ENCODE measurements around the gene UCK2. TPM values are rescaled to one million over a fixed set of nuclear protein-coding genes. Genes with fewer than 3 reads are reported as not detected.
A peak's percentile ranks its signal among the peaks of the same experiment; 100 is the strongest.

The UCK2 gene
- total and polyA plus RNA-seq, 10 of the 15 experiments (the other 5 are each of a cell fraction or from before 2014, with no cell fraction given), result 55.3 to 106 (median 84.9) TPM

DNA sequence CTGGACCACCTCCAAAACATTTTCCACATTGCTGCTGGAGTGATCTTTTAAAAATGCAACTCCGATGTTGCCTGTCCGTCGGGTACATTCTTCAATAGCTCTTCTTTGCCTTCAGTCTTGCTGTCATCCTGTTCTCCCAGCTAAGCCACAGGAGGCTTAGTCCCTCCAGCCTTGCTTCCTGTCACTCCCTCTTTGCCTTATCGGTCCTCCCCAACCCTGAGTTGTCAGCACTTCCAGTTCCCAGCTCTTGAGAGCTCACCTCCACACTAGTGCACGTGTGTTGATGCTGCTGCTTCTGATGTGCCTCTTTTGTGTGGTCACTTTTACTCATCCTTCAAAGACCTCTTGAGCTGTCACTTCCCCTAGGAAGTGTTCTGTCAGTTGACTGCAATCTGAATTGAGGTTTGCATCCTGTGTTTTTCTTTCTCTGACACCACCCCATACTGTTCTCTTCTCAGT, 15.3 kb downstream of the UCK2 start (continued):
- TF ChIP-seq, protein P1, sequence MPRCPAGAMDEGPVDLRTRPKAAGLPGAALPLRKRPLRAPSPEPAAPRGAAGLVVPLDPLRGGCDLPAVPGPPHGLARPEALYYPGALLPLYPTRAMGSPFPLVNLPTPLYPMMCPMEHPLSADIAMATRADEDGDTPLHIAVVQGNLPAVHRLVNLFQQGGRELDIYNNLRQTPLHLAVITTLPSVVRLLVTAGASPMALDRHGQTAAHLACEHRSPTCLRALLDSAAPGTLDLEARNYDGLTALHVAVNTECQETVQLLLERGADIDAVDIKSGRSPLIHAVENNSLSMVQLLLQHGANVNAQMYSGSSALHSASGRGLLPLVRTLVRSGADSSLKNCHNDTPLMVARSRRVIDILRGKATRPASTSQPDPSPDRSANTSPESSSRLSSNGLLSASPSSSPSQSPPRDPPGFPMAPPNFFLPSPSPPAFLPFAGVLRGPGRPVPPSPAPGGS (IDR thresholded peaks at IDR 0.05; ENCODE audit: borderline replicate concordance, insufficient read depth, low read depth, low read length, poor library complexity, severe bottlenecking), result no peak
- no peak for TF ChIP-seq JUNB (IDR thresholded peaks at IDR 0.05)
- no peak for TF ChIP-seq SUZ12 (IDR thresholded peaks at IDR 0.05; ENCODE audit: unreplicated experiment)
- TF ChIP-seq, protein P2, sequence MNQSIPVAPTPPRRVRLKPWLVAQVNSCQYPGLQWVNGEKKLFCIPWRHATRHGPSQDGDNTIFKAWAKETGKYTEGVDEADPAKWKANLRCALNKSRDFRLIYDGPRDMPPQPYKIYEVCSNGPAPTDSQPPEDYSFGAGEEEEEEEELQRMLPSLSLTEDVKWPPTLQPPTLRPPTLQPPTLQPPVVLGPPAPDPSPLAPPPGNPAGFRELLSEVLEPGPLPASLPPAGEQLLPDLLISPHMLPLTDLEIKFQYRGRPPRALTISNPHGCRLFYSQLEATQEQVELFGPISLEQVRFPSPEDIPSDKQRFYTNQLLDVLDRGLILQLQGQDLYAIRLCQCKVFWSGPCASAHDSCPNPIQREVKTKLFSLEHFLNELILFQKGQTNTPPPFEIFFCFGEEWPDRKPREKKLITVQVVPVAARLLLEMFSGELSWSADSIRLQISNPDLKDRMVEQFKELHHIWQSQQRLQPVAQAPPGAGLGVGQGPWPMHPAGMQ (IDR thresholded peaks at IDR 0.05; ENCODE audit: borderline replicate concordance), result no peak
- TF ChIP-seq, protein P3, sequence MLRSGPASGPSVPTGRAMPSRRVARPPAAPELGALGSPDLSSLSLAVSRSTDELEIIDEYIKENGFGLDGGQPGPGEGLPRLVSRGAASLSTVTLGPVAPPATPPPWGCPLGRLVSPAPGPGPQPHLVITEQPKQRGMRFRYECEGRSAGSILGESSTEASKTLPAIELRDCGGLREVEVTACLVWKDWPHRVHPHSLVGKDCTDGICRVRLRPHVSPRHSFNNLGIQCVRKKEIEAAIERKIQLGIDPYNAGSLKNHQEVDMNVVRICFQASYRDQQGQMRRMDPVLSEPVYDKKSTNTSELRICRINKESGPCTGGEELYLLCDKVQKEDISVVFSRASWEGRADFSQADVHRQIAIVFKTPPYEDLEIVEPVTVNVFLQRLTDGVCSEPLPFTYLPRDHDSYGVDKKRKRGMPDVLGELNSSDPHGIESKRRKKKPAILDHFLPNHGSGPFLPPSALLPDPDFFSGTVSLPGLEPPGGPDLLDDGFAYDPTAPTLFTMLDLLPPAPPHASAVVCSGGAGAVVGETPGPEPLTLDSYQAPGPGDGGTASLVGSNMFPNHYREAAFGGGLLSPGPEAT (IDR thresholded peaks at IDR 0.05; ENCODE audit: low read depth), result no peak
- TF ChIP-seq EED (IDR thresholded peaks at IDR 0.05; ENCODE audit: low read depth), result no peak; the same call in 1 of the 2 replicates
- TF ChIP-seq CBFB (IDR thresholded peaks at IDR 0.05; ENCODE audit: low read depth), result 0 out of 2 replicates have a peak, but pooled peaks have one; percentile 22
- peak; percentile 86 for TF ChIP-seq TCF7 (IDR thresholded peaks at IDR 0.05; ENCODE audit: borderline replicate concordance)
- TF ChIP-seq, protein P4, sequence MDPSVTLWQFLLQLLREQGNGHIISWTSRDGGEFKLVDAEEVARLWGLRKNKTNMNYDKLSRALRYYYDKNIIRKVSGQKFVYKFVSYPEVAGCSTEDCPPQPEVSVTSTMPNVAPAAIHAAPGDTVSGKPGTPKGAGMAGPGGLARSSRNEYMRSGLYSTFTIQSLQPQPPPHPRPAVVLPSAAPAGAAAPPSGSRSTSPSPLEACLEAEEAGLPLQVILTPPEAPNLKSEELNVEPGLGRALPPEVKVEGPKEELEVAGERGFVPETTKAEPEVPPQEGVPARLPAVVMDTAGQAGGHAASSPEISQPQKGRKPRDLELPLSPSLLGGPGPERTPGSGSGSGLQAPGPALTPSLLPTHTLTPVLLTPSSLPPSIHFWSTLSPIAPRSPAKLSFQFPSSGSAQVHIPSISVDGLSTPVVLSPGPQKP (IDR thresholded peaks at IDR 0.05; ENCODE audit: low read depth, low read length), result no peak
- TF ChIP-seq, protein P5, sequence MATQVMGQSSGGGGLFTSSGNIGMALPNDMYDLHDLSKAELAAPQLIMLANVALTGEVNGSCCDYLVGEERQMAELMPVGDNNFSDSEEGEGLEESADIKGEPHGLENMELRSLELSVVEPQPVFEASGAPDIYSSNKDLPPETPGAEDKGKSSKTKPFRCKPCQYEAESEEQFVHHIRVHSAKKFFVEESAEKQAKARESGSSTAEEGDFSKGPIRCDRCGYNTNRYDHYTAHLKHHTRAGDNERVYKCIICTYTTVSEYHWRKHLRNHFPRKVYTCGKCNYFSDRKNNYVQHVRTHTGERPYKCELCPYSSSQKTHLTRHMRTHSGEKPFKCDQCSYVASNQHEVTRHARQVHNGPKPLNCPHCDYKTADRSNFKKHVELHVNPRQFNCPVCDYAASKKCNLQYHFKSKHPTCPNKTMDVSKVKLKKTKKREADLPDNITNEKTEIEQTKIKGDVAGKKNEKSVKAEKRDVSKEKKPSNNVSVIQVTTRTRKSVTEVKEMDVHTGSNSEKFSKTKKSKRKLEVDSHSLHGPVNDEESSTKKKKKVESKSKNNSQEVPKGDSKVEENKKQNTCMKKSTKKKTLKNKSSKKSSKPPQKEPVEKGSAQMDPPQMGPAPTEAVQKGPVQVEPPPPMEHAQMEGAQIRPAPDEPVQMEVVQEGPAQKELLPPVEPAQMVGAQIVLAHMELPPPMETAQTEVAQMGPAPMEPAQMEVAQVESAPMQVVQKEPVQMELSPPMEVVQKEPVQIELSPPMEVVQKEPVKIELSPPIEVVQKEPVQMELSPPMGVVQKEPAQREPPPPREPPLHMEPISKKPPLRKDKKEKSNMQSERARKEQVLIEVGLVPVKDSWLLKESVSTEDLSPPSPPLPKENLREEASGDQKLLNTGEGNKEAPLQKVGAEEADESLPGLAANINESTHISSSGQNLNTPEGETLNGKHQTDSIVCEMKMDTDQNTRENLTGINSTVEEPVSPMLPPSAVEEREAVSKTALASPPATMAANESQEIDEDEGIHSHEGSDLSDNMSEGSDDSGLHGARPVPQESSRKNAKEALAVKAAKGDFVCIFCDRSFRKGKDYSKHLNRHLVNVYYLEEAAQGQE (IDR thresholded peaks at IDR 0.05; ENCODE audit: low read depth, low read length), result no peak
